Glomerular visceral epithelial cell (primary cell): Measurements from ENCODE around the gene NUP93.
A peak's percentile ranks its signal among the peaks of the same experiment; 100 is the strongest.

ENCODE experiments used
- DNase-seq: peaks from one replicate; pipeline ENCODE4 v3.0.0-alpha.2; 2016; ENCODE audit errors: extremely low spot score

NUP93 gene

GRCh38 chr16:56729735-56730662, at the start of gene NUP93:
NUP93 (plus strand) TSS chr16:56730129; CDS start chr16:56748248, 18,119 bp downstream.
- DNase-seq = peak; percentile 93

- peak; percentile 92 for DNase-seq
Observed at GRCh38 chr16:56681939-56682702, 47.8 kb upstream of the NUP93 start, which contains the start of gene MT1X. MT1X (plus strand) TSS chr16:56682470; CDS start chr16:56682541, 71 bp downstream.

- DNase-seq = no peak
Observed at GRCh38 chr16:56682703-56683397, 47.1 kb upstream of the NUP93 start.

DNA sequence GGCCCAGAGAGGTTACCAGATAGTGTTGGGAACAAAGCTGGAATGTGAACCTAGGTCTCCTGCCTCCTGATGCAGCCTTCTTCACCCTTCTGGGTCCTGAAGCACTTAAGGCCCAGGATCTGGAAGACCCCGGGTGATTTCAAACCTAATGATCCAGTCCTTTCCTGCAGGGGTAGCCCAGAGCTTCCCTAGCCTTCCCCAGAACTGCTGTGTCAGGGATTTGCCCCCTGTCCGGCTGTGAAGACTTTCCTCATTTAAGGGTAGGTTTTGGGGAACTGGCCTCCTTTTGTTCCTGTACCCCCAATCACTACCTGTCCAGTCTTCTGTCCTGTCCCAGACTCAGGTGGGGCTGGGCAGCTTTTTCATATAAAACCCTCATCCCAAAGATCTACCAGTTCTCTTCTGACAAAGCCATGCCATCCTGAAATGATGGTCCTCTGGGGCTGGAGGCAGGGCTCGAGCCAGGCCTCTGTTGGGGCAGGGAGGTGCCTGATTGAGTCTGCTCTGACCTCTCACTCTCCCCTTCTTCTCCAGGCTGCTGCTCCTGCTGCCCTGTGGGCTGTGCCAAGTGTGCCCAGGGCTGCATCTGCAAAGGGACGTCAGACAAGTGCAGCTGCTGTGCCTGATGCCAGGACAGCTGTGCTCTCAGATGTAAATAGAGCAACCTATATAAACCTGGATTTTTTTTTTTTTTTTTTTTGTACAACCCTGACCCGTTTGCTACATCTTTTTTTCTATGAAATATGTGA, 46.3 kb upstream of the NUP93 start:
- DNase-seq = no peak

- no peak for DNase-seq
Observed at GRCh38 chr16:56684256-56684925, 45.5 kb upstream of the NUP93 start.

DNA sequence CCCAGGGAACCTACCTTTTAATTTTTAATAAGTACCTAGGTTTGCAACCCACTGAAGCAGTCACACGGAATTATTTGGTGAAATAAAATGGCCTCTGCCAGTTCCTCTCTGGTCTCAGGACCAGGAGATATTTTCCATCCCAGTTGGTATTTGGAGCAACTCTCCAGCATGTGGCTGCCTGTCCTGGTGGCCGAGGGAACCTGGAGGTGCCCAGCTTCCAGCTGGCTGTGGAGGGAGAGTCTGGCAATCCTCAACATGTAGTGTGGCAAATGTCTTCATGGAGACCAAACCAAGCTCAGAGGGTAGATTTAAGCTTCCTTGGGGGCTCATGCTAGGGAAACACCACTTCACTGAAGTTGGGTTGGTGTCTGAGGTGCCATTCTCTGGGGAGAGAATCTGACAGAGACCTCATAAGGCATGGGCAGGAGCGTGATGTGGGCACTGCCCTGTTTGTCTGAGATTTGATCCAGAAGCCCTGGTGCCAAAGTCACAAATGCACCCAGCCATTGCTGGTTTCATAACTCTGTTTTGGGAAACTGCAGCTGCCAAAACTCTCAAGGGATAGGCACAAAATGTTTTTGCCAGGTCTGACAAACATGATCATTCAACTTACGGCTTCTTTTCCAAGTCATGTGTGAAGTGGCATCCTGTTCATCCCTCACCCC, 44.9 kb upstream of the NUP93 start:
- DNase-seq = no peak

GRCh38 chr16:56686758-56687157, 43.2 kb upstream of the NUP93 start:
- DNase-seq = no peak

GRCh38 chr16:56688762-56689161, 41.2 kb upstream of the NUP93 start:
- DNase-seq = no peak

DNA sequence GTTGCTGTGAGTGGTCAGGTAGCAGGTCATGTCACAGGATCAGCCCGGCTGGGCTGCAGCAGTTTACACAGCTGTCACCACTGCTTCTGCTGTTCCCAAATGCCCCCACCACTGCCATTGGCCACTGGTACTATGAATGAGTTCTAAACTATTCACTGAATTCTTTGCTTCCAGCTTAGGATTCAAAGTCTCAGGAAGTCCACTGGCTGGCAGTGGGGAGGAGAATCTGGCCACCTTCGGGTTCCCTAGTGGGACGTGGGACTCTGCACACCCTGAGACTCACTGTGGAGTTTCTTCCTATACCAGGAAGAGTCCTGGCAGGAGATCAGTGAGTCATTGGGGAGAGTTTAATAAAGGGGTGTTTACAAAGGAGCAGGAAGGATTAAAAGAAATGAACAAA, 40.8 kb upstream of the NUP93 start:
- no peak for DNase-seq

- no peak for DNase-seq
Observed at GRCh38 chr16:56690420-56691122, 39.4 kb upstream of the NUP93 start.

DNA sequence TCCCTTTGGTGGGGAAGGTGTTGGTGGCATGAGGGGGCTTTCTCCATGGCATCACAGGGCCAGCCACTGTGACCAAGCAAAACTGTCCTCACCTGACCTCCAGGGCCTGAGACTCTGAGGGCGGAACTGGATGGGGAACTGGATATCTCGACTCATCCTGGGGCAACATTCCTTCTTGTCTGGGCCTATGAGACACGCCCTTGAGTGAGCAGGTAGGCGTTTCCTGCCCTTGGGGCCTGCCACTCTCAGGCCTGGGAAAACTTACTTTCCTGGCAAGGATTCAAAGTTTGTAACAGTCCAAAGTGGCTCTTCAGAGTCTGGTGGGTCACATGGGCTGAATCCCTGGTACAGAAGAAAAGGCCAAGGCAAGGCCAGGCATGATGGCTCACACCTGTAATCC, 38.0 kb upstream of the NUP93 start:
- peak; percentile 69 for DNase-seq

DNA sequence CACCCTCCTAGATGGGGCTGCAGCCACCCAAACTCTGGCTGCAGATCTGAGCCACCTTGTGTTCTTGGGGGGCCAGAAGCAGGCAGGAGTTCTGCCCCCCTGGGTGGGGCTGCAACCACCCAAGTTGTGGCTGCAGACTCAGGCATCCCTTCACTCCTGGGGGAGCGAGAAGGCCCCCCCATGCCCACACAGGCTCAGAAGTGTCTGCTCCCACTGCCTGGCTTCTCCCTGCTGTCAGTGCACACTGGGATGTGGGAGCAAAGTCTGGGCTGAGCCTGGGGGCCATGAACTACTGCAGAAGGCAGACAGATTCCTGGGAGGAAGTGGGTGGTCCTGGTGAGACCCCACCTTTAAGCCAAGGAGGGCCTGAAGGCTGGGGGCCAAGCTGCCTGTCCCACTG, 34.7 kb upstream of the NUP93 start:
- DNase-seq = no peak

- no peak for DNase-seq
Observed at GRCh38 chr16:56697456-56698155, 32.3 kb upstream of the NUP93 start.

- no peak for DNase-seq
Observed at GRCh38 chr16:56700195-56700594, 29.7 kb upstream of the NUP93 start.

- DNase-seq = no peak
Observed at GRCh38 chr16:56700631-56701030, 29.3 kb upstream of the NUP93 start.

DNA sequence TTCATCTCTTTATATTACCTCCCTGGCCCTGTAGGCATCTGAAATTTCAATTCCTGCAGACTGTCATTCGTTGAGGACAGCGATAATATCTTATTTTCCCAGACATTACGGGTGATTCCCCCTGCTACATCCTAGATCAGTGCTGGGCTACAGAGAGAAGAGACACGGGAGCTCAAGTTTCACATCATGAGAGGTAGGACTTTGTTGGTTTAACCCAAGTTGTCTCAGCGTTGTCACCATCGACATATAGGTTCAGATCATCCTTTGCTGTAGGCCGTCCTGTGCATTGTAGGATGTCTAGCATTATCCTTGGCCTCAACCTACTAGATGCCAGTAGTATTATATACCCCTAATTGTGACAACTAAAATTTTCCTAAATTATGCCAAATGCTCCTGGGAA, 28.4 kb upstream of the NUP93 start:
- DNase-seq = no peak

DNA sequence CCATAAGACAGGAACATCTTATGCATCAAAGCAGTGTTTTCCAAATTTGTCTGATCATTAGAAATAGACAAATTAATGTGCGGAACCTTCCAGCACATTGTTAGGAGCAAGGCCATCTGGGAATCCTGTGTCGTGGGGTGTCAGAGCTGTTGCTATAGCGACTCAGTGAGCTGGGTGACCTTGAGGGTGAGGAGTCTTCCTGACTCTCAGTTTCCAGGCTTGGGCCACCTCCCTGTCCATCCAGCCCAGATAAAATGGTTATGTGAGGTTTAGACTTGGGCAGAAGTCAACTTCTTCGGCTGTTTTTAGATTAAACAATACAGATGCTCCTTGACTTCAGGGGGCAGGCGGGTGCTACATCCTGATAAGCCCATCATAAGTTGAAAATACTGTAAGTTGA, 27.1 kb upstream of the NUP93 start:
- no peak for DNase-seq

GRCh38 chr16:56708525-56709442, 21.1 kb upstream of the NUP93 start:
- no peak for DNase-seq
